LoVo (cell line): ENCODE results near the gene SSR4.

ENCODE experiments used
- DNase-seq: peaks from one replicate; pipeline ENCODE4 v3.0.0-alpha.2; 2016; ENCODE audit warnings: low spot score

SSR4 gene

GRCh38 chrX:153782313-153782712, 12.2 kb upstream of the SSR4 start:
- DNase-seq: no peak

DNA sequence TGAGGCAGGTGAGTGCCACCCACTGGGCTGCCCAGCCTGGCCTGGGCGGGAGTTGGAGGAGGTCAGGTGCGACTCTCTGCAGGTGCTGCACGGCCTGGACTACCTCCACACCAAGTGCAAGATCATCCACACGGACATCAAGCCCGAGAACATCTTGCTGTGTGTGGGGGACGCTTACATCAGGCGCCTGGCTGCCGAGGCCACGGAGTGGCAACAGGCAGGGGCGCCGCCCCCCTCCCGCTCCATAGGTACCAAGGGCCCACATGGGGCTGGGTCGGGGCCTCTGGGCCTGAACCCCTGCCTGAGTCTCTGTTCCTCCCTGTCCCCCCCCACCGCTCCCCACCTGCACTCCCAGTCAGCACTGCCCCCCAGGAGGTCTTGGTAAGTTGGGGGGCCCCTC, 11.6 kb upstream of the SSR4 start:
- no peak for DNase-seq

DNA sequence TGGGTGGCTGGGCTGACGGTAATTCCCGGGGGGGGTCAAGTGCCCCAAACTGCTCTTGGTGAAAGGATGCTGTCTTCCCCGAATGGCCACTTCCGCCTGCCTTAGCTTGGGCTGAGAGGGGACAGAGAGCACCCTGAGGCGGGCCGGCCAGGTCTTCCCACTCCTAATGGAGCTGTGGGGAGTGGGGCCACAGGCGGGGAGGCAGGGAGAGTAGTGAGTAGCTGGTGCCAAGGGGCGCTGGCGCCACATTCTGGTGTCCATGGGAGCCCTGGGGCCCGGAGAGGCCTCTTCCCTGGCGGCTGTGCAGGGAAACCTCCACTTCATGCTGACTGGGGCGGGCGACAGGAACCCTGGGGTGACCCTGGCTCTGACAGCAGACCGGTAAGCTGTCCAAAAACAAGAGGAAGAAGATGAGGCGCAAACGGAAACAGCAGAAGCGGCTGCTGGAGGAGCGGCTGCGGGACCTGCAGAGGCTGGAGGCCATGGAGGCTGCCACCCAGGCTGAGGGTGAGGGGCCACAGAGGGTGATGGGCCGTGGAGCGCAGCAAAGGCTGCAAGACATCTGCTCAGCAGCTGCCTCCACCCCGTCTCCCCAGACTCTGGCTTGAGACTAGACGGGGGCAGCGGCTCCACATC, 11.0 kb upstream of the SSR4 start:
- DNase-seq: no peak

DNA sequence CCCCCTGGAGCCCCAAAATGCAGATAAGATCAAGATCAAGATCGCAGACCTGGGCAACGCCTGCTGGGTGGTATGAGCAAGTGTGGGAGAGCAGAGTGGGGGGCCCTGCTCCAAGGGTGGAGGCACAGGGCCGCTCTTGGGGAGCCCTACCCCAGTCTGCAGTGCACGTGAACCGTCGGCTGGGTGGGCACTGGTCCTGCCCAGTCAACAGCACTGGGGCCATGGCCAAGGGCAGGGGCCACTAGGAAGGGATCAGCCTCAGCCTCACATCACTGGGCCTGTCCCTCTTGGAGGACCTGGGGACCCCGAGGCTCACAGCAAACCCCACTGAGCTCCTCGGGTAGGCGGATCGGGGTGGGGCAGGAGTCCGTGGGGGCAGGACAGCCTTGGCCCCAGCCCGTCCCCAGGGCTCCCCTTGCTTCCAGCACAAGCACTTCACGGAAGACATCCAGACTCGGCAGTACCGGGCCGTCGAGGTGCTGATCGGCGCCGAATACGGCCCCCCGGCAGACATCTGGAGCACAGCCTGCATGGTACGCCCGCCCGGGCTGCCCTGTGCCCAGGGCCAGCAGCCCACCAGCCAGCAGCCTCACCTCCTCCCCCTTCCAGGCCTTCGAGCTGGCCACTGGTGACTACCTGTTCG, 10.0 kb upstream of the SSR4 start:
- DNase-seq: no peak

- DNase-seq: no peak
Measured at GRCh38 chrX:153786669-153787068, 7.8 kb upstream of the SSR4 start.

DNA sequence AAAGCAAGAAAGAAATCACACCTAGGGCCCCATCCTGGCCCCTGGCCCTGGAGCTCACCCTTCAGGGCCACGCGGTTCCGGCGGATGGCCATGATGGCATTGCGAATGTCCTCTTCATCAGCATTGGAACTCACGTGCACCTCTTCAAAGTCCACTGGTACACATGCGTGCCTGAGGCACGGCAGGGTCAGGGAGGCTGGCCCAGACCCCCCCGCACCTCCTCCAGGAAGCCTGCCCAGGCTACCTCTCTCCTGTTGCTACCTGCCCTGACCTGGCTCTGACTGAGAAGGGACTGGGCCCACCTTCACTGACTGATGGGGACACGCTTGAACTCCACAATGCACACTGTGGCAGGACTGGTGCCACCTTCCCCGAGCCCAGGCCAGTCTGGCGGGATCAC, 4.8 kb upstream of the SSR4 start:
- DNase-seq: no peak

GRCh38 chrX:153791104-153791852, 3.2 kb upstream of the SSR4 start:
- DNase-seq: no peak

DNA sequence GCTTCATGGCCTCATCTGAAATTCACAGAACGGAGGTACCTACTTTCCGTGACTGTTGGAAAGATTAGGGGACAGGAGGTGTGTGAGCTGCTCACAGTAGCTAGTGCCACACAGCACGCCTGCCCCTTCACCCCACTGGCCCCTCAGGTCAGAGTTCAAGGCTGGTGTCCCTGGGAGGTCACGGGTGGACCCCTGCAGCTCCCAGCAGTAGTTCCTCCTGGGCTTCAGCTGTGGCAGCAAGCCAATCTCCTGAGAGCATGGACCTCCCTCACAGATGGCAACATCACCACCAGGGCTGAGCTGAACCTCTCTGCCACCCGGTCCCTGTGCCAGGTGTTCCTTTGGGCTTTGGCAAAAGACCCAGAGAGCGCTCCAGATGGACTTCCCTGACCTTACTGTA, 2.1 kb upstream of the SSR4 start:
- DNase-seq: no peak

DNA sequence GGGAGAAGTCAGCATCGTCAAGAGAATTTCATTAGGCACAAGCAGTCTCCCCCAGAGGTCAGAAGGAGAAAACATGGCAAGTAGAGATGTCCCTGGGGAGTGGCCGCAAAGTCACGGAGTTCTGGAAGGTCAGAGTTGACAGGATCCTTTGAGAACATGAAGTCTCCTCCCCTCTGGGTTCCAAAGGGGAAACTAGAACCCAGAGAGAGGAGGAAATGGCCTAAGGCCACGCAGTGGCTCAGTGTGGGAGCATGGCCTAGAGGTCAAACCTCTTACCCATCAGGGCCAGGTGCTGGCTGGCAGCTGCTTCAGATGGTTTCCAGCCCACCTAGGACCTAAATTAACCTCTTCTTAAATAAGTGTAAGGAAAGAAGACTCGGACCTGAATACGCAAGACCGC, 1.2 kb upstream of the SSR4 start:
- no peak for DNase-seq

DNA sequence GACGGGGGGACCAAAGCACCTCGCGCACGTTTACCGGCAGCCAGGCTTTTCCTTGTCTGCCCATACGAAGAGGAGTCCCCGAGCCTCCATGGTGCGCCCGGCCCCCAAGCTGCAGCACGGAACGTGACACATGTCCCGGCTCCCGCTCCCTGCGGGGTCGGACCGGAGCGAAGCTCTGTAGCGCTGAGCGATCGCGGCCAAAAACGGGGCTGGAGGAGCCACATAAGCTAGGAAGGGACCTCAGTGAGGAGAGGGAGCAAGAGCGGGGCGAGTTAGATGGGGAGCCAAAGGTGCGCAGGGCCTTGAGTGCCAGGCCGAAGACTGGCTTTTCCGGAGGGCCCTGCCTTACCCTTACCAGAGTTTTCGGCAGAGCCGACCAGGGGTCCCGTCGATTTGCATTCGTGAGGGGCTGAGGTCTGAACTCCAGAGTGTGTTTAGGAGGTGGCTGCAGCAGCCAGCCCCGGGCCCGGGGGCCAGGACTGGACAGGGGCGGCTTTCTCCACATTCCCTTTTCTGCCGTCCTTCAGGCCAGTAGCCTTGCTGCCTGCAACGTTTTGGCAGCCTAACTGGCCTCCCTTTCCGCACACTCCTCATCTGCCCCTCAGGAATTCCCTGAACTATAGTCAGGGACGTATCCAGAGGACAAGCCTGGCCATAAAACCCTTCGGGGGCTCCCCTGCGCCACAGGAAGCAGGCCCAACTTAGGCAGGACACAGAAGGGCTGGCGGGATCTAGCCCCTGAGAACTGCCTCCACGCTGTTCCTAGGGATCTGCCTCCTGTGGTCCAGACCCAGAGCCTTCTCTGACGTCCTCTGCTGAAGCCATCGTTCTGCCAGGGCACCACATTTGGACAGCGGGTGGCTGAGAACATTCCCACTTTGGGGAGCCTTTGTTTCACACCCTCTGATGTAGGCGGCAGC, 689 bp downstream of the SSR4 start:
- DNase-seq: no peak

GRCh38 chrX:153797415-153798015, 3.0 kb downstream of the SSR4 start:
- no peak for DNase-seq

DNA sequence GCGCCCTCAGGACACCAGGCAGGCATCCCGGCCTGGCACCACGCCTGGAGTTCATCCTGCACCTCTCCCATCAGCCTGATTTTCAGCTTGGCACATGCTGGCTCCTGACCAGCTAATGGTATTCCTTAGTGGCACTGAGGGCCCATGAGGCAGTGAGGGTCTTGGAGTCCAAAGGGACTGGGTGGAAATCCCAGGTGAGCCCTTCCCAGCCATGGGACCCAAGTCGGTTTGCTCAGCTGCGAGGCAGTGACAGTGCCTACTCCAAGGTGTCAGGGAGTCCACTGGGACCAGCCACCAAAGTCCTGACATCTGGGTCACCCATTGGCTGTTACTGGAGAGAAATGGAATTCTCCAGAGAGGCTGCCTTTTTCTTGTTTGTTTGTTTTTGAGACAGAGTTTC, 4.9 kb downstream of the SSR4 start:
- DNase-seq: no peak

- no peak for DNase-seq
Measured at GRCh38 chrX:153800177-153800722, 5.8 kb downstream of the SSR4 start.

GRCh38 chrX:153800746-153801145, 6.3 kb downstream of the SSR4 start:
- DNase-seq: no peak

- DNase-seq: no peak
Measured at GRCh38 chrX:153801669-153802068, 7.2 kb downstream of the SSR4 start.

DNA sequence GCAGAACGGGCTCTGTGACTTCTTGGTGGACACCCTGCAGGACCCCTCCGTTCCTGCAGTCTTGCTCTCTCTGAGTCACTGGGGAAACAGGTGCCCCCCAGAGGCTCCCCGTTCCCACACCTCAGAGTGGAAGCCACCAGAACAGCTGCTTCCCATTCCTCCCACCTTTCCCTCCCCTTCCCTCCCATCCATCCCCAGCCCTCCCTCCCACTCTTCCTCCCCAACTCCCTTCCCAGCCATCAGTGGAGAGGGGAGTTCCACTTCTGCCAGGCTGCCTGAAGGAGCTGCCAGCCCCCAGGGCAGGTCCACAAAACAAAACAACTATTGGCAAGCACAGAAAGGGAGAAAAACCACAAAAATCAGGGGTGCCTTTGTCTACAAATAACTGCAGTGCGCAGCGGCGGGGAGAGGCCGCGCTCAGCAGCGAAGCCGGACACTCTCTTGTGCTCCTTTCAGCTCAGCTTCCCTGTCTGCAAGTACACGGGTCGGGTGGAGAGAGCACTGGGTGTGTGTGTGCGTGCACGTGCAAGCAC, 8.1 kb downstream of the SSR4 start:
- DNase-seq: no peak

DNA sequence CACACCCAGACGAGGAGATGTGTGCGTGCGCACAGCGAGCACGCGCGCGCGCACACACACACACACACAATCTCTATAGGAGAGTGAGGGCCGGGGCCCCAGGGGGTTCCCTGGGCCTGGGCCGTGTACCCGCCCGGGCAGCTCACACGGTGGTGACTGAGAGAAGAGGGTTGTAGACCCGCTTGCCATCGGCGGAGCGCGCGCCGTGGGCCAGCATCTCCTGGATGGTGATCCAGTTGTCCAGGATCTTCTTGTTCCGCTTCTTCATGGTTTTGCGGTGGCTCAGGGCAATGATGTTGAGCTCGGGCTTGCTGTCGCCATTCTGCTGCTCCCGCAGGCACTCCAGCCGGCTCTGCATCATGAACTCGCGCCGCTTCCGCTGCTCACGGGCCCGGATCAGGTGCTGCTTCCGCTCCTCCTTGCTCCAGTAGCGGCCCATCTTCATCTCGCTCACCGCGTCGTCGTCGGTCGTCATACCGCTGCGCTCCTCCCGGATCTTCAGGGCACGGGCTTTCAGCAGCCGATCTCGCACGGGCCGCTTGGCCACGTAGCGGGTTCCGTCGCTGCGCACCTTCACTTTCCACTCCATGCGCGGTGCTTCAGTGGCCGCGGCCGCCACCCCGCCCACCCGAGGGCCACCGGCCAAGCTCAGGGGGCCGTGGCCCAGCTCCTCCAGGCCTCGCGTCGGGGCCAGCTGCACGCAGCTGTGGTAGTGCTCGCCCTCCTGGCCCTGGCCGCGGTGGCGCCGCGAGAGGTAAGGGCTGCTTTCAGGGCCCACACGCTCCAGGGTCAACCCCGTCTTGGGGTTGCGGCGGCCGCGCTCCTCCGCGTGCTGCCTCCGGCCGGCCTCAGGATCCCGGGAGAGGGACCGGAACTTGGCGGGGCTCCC, 9.0 kb downstream of the SSR4 start:
- DNase-seq: no peak

GRCh38 chrX:153804100-153804595, 9.7 kb downstream of the SSR4 start:
- no peak for DNase-seq

DNA sequence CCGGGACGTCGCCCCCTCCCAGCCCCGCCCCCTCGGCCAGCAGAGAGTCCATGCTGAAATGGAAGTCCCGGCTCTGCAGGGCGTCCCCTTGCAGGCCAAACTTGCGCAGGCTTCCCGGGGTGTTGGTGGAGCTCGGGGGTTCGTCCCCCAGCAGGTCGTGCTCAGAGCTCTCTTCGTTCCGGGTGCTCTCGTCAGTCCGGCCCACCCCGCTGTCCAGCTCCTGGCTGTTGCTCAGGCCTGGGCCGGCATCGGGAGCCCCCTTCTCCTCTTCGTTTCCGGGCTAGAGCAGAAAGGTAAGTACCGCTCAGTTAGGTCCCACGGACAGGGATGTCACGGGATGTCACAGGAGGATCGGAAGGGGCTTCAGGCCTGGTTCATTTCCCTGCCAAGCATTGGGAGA, 10.2 kb downstream of the SSR4 start:
- no peak for DNase-seq

DNA sequence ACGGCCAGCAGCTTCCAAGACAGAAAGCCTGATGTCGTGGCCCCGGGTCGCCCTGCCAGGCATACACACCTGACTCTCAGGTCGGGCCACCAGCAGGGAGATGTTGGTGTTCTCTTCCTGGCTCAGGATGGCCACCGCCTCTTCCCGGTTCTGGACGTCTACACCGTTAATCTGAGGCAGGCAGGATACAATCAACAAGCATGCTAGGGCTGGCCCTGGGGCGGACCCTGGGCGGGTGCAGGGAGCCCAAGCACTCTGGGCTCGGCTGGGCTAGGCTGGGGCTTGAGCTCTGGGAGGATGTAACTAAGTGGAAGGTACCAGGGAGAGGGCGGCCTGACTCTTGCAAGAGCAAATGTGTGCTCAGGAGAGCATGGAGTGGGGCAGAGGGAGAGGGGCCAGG, 11.0 kb downstream of the SSR4 start:
- DNase-seq: no peak
